22Rv1 (cell line): Measurements from ENCODE around the gene SPTBN1.

Experiments used
- ZFX ChIP-seq: fragments of 450-650 bp; IDR thresholded peaks from 2 replicates; pipeline ENCODE4 v1.6.1; 2017; ENCODE audit warnings: antibody characterized with exemption, borderline replicate concordance
- TF ChIP-seq, protein P1 (sequence below): fragments of 450-650 bp; IDR thresholded peaks from 2 replicates; pipeline ENCODE4 v1.5.1; 2017; ENCODE audit warnings: mild to moderate bottlenecking

DNA sequence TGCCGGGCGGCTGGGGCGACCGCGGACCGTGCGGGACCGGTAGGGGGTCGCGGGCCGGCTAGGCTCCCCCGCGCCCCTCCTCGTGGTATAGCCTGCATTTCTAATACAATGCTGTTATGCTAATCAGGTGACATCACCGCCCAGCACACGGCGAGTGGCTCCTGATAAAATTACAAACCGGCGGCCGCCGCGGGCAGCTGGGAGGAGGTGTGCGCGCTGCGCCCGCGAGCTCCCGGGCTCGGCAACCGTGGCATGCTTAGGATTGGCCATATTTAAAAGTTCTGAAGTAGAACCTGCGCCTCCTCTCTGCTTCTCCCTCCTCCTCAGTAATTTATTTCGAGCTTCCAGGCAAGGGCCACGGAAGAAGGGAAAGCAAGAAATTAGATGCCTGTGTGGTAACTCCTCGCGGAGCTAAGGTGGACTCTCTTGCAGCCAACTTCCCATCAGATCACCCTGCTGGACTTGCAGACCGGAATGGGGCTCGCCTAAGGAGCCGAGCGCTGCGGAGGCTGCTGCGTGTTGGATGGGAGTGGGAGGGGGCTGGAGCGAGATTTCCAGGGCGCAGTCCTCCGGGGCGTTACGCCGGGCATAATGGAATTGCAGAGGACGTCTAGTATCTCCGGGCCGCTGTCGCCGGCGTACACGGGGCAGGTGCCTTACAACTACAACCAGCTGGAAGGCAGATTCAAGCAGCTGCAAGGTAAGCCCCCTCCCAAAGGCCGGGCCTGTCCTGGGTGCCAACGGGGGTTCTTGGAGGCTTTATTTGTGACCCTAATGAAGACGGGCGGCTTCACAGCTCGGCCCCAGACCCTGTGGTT is 102.3 kb downstream of the SPTBN1 start:
- TF ChIP-seq, protein P1, sequence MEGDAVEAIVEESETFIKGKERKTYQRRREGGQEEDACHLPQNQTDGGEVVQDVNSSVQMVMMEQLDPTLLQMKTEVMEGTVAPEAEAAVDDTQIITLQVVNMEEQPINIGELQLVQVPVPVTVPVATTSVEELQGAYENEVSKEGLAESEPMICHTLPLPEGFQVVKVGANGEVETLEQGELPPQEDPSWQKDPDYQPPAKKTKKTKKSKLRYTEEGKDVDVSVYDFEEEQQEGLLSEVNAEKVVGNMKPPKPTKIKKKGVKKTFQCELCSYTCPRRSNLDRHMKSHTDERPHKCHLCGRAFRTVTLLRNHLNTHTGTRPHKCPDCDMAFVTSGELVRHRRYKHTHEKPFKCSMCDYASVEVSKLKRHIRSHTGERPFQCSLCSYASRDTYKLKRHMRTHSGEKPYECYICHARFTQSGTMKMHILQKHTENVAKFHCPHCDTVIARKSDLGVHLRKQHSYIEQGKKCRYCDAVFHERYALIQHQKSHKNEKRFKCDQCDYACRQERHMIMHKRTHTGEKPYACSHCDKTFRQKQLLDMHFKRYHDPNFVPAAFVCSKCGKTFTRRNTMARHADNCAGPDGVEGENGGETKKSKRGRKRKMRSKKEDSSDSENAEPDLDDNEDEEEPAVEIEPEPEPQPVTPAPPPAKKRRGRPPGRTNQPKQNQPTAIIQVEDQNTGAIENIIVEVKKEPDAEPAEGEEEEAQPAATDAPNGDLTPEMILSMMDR: no peak
- TF ChIP-seq ZFX: no peak
